Left forelimb (tissue), 1 donor: ENCODE measurements around the gene CNTNAP2.
"Not testable (repeated sequence)": the region's sequence is repeated elsewhere in the genome, so short reads cannot be mapped to it uniquely, and the experiment has no call there.

Experiments
- DNase-seq: peaks from one replicate; pipeline ENCODE4 v3.0.0-alpha.2; 2018; ENCODE audit warnings: low spot score

Gene CNTNAP2

GRCh38 chr7:148304083-148304335 is 2187.4 kb downstream of the CNTNAP2 start:
- DNase-seq: no peak

- no peak for DNase-seq
Measured at GRCh38 chr7:148304456-148304855, 2187.9 kb downstream of the CNTNAP2 start.

- no peak for DNase-seq
Measured at GRCh38 chr7:148306759-148307158, 2190.2 kb downstream of the CNTNAP2 start.

GRCh38 chr7:148318102-148318811 is 2201.7 kb downstream of the CNTNAP2 start:
- no peak for DNase-seq

GRCh38 chr7:148318838-148319237 is 2202.2 kb downstream of the CNTNAP2 start:
- no peak for DNase-seq

- no peak for DNase-seq
Measured at GRCh38 chr7:148319316-148319808, 2202.8 kb downstream of the CNTNAP2 start.

- DNase-seq: no peak
Measured at GRCh38 chr7:148325208-148325607, 2208.6 kb downstream of the CNTNAP2 start.

GRCh38 chr7:148327379-148327778 is 2210.8 kb downstream of the CNTNAP2 start:
- DNase-seq: no peak

- no peak for DNase-seq
Measured at GRCh38 chr7:148328906-148329305, 2212.3 kb downstream of the CNTNAP2 start.

- no peak for DNase-seq
Measured at GRCh38 chr7:148330124-148330818, 2213.7 kb downstream of the CNTNAP2 start.

- no peak for DNase-seq
Measured at GRCh38 chr7:148330822-148331221, 2214.2 kb downstream of the CNTNAP2 start.

GRCh38 chr7:148331456-148331855 is 2214.9 kb downstream of the CNTNAP2 start:
- DNase-seq: not testable (repeated sequence)

GRCh38 chr7:148332191-148333186 is 2215.9 kb downstream of the CNTNAP2 start:
- no peak for DNase-seq

GRCh38 chr7:148334441-148334956 is 2217.9 kb downstream of the CNTNAP2 start:
- no peak for DNase-seq

- no peak for DNase-seq
Measured at GRCh38 chr7:148334959-148335577, 2218.5 kb downstream of the CNTNAP2 start.

GRCh38 chr7:148335790-148336189 is 2219.2 kb downstream of the CNTNAP2 start:
- DNase-seq: no peak

GRCh38 chr7:148336411-148336810 is 2219.8 kb downstream of the CNTNAP2 start:
- no peak for DNase-seq

- DNase-seq: no peak
Measured at GRCh38 chr7:148337246-148337965, 2220.8 kb downstream of the CNTNAP2 start.

GRCh38 chr7:148337995-148338747 is 2221.6 kb downstream of the CNTNAP2 start:
- no peak for DNase-seq
